SK-N-SH treated with all-trans-retinoic acid at 6 μM for 48 hours (cell line): ENCODE measurements around the gene DENND4B.

Experiments used
- ATAC-seq: fragments of 200-7000 bp; cut with Tn5 transposase; 3 replicates; pipeline ENCODE4 v1.9.1; 2020; ENCODE audit warnings: mild to moderate bottlenecking, moderate library complexity
- BACH2 ChIP-seq: fragments of 250-450 bp; sonication (Bioruptor Pico); IDR thresholded peaks from 2 replicates; pipeline ENCODE4 v1.9.0; 2021; ENCODE audit warnings: mild to moderate bottlenecking, borderline replicate concordance
- CSDC2 ChIP-seq: fragments of 250-450 bp; sonication (Bioruptor Pico); IDR thresholded peaks from 2 replicates; pipeline ENCODE4 v1.5.0; 2020; ENCODE audit warnings: mild to moderate bottlenecking, moderate library complexity
- ISL1 ChIP-seq: fragments of 250-450 bp; sonication (Bioruptor Pico); IDR thresholded peaks from 2 replicates; pipeline ENCODE4 v2.1.2; 2022; ENCODE audit warnings: mild to moderate bottlenecking, moderate library complexity
- OSR1 ChIP-seq: fragments of 250-450 bp; sonication (Bioruptor Pico); IDR thresholded peaks from 2 replicates; pipeline ENCODE4 v1.8.0; 2022; ENCODE audit warnings: moderate library complexity, mild to moderate bottlenecking, inconsistent platforms
- PPARA ChIP-seq: fragments of 250-450 bp; sonication (Bioruptor Pico); IDR thresholded peaks from 2 replicates; pipeline ENCODE4 v1.5.0; 2020; ENCODE audit warnings: mild to moderate bottlenecking, borderline replicate concordance
- SNAI2 ChIP-seq: fragments of 250-450 bp; sonication (Bioruptor Pico); IDR thresholded peaks from 2 replicates; pipeline ENCODE4 v1.5.0; 2020; ENCODE audit warnings: mild to moderate bottlenecking, moderate library complexity
- TCF4 ChIP-seq: fragments of 250-450 bp; sonication (Bioruptor Pico); IDR thresholded peaks from 2 replicates; pipeline ENCODE4 v1.8.0; 2021; ENCODE audit warnings: mild to moderate bottlenecking, moderate library complexity, borderline replicate concordance
- TOX ChIP-seq: fragments of 250-450 bp; sonication (Bioruptor Pico); IDR thresholded peaks from 2 replicates; pipeline ENCODE4 v1.8.0; 2021; ENCODE audit warnings: mild to moderate bottlenecking, moderate library complexity, borderline replicate concordance
- ZC3H10 ChIP-seq: fragments of 250-450 bp; sonication (Bioruptor Pico); IDR thresholded peaks from 2 replicates; pipeline ENCODE4 v1.5.1; 2021; ENCODE audit warnings: mild to moderate bottlenecking, moderate library complexity
- ZNF565 ChIP-seq: fragments of 450-650 bp; formaldehyde crosslinking; conservative IDR thresholded peaks from 2 replicates; pipeline ENCODE4 v1.5.0; 2020; ENCODE audit warnings: low read depth, mild to moderate bottlenecking, moderate library complexity
- ZNF70 ChIP-seq: fragments of 450-650 bp; formaldehyde crosslinking; IDR thresholded peaks from 2 replicates; pipeline ENCODE4 v1.5.0; 2020; ENCODE audit warnings: mild to moderate bottlenecking, moderate library complexity
- TF ChIP-seq, protein P1 (sequence below): fragments of 250-450 bp; sonication (Bioruptor Pico); IDR thresholded peaks from 2 replicates; pipeline ENCODE4 v1.5.1; 2020; ENCODE audit warnings: low read depth, mild to moderate bottlenecking, moderate library complexity
- TF ChIP-seq, protein P2 (sequence below): fragments of 250-450 bp; sonication (Bioruptor Pico); IDR thresholded peaks from 2 replicates; pipeline ENCODE4 v1.5.0; 2020; ENCODE audit warnings: mild to moderate bottlenecking, moderate library complexity
- TF ChIP-seq, protein P3 (sequence below): fragments of 250-450 bp; sonication (Bioruptor Pico); IDR thresholded peaks from 2 replicates; pipeline ENCODE4 v1.8.0; 2021; ENCODE audit warnings: low read depth, mild to moderate bottlenecking, moderate library complexity, borderline replicate concordance
- TF ChIP-seq, protein P4 (sequence below): fragments of 250-450 bp; sonication (Bioruptor Pico); IDR thresholded peaks from 2 replicates; pipeline ENCODE4 v1.8.0; 2020; ENCODE audit warnings: mild to moderate bottlenecking, moderate library complexity, borderline replicate concordance
- TF ChIP-seq, protein P5 (sequence below): fragments of 250-450 bp; sonication (Bioruptor Pico); IDR thresholded peaks from 2 replicates; pipeline ENCODE4 v1.5.1; 2021; ENCODE audit warnings: mild to moderate bottlenecking, moderate library complexity

The DENND4B gene

DNA sequence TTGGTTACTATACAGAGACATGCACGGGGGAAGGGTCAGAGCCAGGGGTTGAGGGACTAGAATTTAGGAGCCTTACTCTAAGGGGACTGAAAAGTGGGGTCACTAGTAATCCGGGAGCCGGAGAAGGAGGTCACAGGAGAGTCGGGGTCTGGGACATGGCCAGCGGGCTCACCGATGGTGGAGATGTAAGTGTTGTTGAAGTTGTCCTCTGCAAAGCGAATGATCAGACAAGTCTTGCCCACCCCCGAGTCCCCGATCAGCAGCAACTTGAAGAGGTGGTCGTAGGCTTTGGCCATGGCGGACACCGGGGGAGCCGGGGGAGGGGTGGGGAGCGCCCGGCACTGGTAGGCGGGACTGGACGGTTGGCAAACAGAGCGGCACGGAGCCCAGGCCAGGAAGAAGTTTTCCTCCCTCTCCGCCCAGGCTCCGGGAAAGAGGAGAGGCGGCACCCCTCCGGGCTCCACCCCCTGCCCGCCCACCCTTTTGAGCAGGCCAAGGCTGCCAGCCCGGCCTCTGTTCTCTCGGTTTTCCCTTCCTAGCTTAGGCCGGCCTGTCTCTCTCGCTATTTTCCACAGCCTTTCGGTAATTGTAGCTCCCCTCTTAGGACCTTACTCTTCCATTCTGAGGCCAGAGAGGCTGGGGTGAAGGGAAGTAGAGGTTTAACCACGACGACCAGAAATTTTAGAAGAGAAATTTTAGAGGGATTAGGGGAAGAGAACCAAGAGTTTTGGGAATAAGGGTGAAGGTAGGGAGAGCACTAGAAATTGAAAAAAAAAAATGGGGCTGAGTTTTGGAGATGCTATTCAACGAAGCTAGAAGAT, 39.6 kb upstream of the DENND4B start, which contains the start of gene RAB13:
Gene RAB13, minus strand, starts transcription at position 399 of the 821 bp plus-strand sequence. Its CDS starts 103 bp downstream, at position 296.
- TF ChIP-seq PPARA (CRISPR knock-in tag) (no peak), BACH2 (CRISPR knock-in tag) (no peak), ISL1 (no peak), TCF4 (CRISPR knock-in tag) (no peak), ZNF565 (CRISPR knock-in tag) (no peak)
- TF ChIP-seq, protein P1, sequence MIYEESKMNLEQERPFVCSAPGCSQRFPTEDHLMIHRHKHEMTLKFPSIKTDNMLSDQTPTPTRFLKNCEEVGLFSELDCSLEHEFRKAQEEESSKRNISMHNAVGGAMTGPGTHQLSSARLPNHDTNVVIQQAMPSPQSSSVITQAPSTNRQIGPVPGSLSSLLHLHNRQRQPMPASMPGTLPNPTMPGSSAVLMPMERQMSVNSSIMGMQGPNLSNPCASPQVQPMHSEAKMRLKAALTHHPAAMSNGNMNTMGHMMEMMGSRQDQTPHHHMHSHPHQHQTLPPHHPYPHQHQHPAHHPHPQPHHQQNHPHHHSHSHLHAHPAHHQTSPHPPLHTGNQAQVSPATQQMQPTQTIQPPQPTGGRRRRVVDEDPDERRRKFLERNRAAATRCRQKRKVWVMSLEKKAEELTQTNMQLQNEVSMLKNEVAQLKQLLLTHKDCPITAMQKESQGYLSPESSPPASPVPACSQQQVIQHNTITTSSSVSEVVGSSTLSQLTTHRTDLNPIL (CRISPR knock-in tag): no peak
- TF ChIP-seq, protein P2, sequence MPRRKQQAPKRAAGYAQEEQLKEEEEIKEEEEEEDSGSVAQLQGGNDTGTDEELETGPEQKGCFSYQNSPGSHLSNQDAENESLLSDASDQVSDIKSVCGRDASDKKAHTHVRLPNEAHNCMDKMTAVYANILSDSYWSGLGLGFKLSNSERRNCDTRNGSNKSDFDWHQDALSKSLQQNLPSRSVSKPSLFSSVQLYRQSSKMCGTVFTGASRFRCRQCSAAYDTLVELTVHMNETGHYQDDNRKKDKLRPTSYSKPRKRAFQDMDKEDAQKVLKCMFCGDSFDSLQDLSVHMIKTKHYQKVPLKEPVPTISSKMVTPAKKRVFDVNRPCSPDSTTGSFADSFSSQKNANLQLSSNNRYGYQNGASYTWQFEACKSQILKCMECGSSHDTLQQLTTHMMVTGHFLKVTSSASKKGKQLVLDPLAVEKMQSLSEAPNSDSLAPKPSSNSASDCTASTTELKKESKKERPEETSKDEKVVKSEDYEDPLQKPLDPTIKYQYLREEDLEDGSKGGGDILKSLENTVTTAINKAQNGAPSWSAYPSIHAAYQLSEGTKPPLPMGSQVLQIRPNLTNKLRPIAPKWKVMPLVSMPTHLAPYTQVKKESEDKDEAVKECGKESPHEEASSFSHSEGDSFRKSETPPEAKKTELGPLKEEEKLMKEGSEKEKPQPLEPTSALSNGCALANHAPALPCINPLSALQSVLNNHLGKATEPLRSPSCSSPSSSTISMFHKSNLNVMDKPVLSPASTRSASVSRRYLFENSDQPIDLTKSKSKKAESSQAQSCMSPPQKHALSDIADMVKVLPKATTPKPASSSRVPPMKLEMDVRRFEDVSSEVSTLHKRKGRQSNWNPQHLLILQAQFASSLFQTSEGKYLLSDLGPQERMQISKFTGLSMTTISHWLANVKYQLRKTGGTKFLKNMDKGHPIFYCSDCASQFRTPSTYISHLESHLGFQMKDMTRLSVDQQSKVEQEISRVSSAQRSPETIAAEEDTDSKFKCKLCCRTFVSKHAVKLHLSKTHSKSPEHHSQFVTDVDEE (CRISPR knock-in tag): no peak
- TF ChIP-seq, protein P3, sequence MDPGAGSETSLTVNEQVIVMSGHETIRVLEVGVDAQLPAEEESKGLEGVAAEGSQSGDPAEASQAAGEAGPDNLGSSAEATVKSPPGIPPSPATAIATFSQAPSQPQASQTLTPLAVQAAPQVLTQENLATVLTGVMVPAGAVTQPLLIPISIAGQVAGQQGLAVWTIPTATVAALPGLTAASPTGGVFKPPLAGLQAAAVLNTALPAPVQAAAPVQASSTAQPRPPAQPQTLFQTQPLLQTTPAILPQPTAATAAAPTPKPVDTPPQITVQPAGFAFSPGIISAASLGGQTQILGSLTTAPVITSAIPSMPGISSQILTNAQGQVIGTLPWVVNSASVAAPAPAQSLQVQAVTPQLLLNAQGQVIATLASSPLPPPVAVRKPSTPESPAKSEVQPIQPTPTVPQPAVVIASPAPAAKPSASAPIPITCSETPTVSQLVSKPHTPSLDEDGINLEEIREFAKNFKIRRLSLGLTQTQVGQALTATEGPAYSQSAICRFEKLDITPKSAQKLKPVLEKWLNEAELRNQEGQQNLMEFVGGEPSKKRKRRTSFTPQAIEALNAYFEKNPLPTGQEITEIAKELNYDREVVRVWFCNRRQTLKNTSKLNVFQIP (CRISPR knock-in tag): no peak
- TF ChIP-seq, protein P4, sequence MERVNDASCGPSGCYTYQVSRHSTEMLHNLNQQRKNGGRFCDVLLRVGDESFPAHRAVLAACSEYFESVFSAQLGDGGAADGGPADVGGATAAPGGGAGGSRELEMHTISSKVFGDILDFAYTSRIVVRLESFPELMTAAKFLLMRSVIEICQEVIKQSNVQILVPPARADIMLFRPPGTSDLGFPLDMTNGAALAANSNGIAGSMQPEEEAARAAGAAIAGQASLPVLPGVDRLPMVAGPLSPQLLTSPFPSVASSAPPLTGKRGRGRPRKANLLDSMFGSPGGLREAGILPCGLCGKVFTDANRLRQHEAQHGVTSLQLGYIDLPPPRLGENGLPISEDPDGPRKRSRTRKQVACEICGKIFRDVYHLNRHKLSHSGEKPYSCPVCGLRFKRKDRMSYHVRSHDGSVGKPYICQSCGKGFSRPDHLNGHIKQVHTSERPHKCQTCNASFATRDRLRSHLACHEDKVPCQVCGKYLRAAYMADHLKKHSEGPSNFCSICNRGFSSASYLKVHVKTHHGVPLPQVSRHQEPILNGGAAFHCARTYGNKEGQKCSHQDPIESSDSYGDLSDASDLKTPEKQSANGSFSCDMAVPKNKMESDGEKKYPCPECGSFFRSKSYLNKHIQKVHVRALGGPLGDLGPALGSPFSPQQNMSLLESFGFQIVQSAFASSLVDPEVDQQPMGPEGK (CRISPR knock-in tag): no peak
- ATAC-seq: peak; percentile 89

DNA sequence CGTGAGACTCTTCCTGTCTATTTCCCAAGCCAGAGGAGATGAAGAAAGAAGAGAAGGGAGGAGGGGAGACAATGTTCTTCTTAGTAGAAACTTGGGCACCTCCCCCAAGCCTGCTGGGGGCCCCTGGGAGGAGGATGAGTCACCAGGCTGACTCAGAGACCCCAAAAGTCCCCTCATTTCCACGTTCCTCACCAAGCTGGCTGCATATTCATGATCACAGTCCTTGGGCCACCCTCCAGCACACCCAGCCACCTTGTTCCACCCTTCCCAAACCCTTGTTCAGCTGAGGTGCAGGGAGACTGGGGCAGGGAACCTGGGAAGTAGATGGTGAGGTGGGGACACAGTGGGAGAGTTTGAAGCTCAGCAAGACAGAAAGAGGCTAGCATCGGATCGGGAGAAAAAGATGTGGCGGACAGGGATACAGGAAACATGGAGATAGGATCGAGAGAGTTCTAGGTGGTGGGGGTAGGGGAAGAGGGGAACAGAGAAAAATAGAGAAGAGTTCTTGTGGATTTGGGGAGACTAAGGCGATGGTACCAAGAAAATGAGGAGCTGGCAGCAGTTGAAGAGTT, 38.9 kb upstream of the DENND4B start:
- TF ChIP-seq ZNF70 (no peak), OSR1 (no peak), ZC3H10 (CRISPR knock-in tag) (no peak), TOX (no peak), BACH2 (CRISPR knock-in tag) (no peak), PPARA (CRISPR knock-in tag) (no peak), SNAI2 (CRISPR knock-in tag) (no peak), CSDC2 (no peak)
- TF ChIP-seq, protein P5, sequence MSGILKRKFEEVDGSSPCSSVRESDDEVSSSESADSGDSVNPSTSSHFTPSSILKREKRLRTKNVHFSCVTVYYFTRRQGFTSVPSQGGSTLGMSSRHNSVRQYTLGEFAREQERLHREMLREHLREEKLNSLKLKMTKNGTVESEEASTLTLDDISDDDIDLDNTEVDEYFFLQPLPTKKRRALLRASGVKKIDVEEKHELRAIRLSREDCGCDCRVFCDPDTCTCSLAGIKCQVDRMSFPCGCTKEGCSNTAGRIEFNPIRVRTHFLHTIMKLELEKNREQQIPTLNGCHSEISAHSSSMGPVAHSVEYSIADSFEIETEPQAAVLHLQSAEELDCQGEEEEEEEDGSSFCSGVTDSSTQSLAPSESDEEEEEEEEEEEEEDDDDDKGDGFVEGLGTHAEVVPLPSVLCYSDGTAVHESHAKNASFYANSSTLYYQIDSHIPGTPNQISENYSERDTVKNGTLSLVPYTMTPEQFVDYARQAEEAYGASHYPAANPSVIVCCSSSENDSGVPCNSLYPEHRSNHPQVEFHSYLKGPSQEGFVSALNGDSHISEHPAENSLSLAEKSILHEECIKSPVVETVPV: no peak
- TF ChIP-seq, protein P2 (CRISPR knock-in tag): no peak
- ATAC-seq: peak; percentile 7
